Placental pericyte (primary cell): ENCODE measurements around the gene ANKRD10. TPM values are rescaled to one million over a fixed set of nuclear protein-coding genes. Genes with fewer than 3 reads are reported as not detected.

Experiments
- small RNA-seq: library from RNA; depleted of rRNA; stranded (forward); fragments of <200 nt; gene quantifications from one replicate; pipeline ENCODE3, GENCODE V24; 2012; ENCODE audit warnings: low replicate concordance
- total RNA-seq: library from RNA; depleted of rRNA; stranded (reverse); fragments of >200 nt; gene quantifications from 2 replicates; pipeline ENCODE4 v1.2.3, GENCODE V29; 2012

Gene ANKRD10
- total RNA-seq: 86.2 and 94.3 TPM in 2 replicates

DNA sequence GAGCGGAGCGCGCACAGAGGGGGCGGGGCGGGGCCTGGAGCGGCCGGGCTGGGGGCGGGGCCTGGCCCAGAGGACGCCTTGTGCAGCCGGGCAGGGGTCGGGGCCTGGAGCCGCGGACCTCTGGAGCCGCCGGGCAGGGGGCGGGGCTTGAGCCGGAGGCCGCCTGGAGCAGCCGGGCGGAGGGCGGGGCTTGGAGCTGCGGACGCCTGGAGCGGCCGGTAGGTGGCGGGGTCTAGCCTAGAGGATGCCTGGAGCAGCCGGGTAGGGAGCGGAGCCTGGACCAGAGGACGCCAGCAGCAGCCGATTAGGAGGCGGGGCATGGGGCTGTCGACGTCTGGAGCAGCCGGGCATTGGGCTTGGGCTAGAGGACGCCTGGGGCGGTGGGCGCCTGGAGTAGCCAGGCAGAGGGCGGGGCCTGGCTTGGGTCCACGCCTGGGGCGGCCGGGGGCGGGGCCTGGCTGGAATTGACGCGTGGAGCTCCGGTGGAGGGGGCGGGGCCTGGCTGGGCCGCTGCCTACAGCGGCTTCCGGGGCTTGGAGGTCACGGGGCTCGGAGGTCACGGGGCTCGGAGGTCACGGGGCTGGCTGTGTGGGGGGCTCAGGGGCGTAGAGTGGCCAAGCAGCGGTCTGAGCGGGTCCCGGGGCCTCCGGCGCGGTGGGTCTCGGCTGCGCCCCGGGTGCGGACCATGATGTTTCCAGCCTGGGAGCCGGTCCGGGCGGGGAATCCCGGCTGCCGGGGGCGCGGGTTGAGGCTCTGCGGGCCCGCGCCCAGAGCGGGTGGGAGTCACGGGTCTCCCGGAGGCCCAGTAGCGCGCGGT lies at the start of gene ANKRD10:
ANKRD10 (minus strand) TSS at position 13 of the 817 bp plus-strand sequence. CDS start 135 bp downstream, outside the sequence.

Small RNA genes within 50 kb of the gene (small RNA-seq; reads per million reads assigned to genes)
- gene AL442128.1: not detected

Other genes with a start within 250 kb of the ANKRD10 start
- gene CARS2, start 209.0 kb downstream of the ANKRD10 start, total RNA-seq: 47.9 and 70.2 TPM in 2 replicates
- 12.7 and 16.2 TPM in 2 replicates for gene ING1, start 201.4 kb downstream of the ANKRD10 start, total RNA-seq
- gene ARHGEF7, start 200.2 kb upstream of the ANKRD10 start, total RNA-seq: 23.6 and 36.9 TPM in 2 replicates